ENCODE measurements around the gene HTRA1.

Gene HTRA1

DNA sequence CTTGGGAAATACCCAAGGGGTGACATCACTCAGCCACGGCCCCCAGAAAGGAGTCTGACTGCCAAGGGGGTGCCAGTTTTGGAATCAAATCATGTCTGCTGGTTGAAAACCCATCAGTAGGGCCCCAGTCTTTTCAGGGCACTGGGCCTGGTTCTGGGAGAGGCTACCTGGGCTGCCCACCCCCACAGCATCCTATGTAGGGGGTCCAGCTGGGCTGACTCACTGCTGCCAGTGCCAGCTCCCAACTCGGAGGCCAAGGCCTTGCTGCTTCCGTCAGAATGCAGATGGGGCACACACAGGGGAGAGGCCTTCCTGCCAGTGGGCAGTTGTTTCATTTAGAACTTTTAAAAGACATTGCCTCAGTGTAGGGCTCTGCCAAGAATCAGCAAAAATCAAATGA lies 59.7 kb downstream of the HTRA1 start:
- FAIRE-seq: no peak

DNA sequence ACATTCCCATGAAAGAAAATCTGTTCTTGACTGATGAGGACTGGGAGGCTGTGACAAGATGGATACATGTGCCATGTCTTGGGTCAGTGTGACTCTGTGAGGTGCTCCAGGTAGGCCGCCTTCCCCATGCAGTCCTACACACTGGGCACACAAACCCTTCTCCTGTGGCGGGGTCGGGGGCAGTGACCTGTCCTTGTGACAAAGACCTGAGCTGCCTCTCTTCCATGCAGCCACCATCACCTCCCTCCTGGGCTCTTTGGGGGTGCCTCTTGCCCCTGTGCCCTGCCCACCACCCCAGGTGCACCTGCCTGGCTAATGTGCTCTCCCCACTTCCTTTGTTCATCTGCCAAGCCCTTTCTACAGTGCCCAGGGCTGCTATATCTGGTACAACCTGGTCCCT lies 63.5 kb downstream of the HTRA1 start:
- FAIRE-seq: no peak

DNA sequence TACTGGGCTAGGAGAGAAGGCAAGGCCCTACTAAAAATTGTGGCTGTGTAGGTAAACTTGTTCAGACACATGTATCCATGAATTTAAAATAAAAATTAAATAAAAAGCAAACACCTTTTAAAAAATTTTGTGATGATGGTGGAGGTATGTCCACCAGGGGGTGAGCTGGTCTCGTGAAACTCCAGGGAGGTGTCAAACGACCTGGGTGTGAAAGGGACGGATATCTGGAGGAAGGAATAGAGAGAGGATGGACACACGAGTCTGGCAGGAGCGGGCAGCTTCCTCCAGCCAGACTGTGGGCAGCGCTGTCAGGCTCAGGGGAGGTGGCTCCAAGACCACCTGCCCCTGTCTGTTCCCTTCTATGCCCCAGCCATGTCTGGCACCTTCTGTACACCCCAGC lies 64.4 kb downstream of the HTRA1 start:
- FAIRE-seq: no peak

DNA sequence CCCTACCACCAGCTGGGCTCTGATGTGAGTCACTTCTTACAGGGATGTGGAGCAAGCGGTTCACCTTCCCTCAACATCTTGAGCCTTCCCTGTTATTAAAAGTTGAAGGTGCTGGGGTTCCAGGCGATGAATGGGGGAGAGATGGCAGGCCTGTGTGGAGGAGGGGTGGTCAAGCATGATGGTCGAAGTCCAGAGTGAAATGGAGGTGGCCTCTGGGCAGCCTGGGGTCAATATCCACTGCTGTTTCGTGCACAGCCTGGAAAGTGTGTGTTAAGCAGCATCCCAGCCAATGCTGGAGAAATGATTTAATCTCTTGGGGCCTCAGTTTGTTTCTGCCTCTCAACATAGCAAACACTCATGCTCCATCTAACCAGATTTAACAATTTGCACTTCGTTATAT lies 65.5 kb downstream of the HTRA1 start:
- no peak for FAIRE-seq

DNA sequence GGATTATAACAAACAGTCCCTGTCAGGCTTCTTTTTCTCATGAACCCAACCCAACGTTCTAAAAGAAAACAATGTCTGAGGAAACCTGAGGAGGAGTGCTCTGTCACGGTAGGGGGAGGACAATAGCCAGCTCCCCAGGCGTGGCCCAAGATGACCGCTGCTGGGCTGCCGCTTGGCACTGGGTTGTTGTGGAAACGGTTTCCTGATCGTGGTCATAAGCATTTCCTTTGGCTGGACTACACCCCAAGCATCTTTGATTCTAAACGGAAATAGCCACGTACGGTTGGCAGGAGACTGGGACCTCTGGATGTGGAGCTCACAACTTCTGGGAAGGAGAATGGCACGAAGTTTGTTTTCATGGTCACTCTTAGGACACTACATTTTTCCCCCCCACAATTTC lies 68.8 kb downstream of the HTRA1 start:
- no peak for FAIRE-seq

DNA sequence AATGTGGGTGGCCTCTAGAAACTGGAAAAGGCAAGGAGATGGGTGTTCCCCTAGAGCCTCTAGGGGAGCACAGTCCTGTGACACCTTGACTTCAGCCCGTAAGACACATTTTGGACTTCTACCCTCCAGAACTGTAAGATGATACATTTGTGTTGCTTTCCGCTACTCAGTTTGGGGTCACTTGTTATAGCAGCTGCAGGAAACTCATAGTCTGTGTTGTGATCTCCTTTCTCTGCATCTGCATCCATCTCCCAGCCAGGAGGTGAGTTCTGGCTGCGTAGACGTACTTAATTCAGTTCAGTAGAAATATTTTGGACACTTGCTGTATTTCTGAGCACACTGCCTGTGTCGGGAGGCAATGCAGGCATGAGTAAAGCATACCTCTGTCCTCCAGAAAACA lies 69.9 kb downstream of the HTRA1 start:
- no peak for FAIRE-seq

DNA sequence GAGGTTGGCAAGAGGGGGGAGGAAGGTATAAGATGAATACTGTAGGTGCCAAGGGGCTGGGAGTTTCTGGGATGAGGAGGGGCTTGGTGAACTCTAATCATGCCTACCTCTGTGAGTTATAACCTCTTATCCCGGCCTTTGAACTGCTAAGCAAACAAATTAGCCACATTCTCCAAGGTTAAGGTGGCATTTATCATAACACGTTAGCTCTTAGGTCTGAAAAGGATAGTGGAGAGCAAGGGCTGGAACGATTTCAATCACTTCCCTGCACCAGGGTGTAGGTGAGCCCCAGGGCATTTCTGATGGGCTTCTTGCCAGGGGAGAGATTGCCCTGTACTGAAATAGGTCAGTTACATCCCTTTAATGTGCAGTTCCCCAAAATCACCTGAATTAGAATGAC lies 70.6 kb downstream of the HTRA1 start:
- no peak for FAIRE-seq

DNA sequence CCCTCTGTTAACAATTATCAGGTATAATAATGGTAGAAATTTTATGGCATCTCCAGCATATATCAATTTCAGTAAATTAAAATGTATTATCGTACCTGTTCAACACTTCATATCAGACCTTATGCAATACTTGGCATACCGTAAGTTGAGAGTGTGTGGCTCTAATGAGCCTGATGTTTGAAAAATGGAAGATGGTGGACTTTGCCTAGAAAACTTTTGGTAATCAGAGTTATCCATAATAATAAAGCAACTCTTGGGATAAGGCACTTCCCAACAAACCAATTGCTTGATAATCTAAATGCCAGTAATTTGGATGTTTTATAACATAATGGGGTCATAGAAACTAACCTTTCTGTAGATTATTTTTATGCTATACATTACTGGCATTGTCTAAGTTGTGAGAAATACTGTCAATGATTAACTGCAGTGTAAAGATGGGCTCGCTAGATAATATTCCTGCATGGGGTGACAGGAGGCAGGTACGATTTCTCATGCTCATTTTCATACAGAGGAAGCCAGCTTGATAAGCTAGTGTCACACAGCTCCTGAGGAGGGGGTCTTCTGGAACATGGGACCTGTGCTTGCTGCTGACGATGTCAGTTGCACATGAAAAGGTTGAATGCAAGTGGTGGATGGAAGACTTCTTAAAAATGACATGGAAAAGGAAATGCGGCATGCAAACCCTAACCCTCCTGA lies 71.4 kb downstream of the HTRA1 start:
- FAIRE-seq: no peak

DNA sequence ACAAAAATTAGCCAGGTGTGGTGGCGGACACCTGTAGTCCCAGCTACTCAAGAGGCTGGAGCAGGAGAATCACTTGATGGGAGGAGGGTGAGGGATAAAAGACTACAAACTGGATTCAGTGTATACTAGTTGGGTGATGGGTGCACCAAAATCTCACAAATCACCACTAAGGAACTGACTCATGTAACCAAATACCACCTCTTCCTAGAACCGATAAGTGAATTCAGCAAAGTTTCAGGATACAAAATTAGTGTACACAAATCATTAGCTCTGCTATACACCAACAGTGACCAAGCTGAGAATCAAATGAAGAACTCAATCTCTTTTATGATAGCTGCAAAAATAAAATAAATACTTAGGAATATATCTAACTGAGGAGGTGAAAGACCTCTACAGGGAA lies 76.2 kb downstream of the HTRA1 start:
- FAIRE-seq: no peak

DNA sequence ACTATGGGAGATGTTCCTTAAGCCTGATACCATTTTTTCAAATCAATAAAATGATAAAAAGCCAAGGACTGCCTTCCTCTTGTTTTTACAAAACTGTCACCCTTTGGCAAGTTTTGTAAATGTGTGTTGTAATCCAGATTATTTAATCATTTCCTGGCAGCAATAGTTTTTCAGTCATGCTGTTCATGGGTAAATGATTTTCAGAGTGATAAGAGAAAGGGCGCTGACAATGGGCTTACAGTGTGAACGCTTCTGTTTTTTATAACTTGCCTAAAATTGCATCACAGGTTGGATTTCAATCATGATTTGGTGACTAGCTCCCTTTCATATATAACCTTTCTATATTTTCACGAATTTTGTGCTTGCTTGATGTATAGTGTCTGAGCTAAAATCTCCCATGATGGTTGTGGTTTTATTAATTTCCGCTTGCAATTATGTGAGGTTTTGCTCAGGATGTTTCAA lies 80.2 kb downstream of the HTRA1 start:
- no peak for FAIRE-seq

DNA sequence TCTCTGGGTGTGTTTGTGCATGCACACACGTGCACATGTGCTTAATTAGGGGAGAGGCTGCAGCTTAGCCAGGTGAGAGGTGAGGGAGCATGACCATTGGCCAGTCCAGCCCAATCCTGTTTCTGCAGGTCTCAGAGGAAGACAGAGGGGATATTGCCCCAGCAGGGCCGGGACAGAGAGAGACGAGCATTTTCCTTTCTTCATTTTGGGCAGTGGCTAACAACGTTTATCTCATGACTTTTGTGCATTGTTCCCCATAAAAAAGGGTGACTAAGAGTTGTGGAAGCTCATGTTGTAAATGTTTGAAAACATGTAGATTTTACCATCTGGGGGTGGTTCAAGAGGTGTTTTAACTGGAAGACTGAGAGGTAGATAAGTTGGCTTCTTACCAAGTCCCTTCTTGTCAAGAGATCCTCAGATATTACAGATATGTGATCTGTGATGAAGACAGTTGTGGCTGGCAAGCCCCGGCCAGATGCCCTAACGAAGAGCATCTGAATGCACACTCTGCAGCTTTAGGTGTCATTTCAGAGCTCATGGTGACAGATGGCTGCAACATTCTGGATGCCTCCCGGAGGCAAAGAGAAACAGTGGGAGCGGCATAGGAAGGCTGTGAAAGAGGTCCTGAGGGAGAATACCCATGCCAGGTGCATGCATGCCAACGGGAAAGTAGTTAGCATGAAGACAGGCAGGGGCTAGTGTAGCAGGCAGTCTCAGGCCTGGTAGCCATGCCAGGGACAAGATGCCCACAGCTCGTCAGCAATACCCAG lies 82.5 kb downstream of the HTRA1 start:
- no peak for FAIRE-seq

DNA sequence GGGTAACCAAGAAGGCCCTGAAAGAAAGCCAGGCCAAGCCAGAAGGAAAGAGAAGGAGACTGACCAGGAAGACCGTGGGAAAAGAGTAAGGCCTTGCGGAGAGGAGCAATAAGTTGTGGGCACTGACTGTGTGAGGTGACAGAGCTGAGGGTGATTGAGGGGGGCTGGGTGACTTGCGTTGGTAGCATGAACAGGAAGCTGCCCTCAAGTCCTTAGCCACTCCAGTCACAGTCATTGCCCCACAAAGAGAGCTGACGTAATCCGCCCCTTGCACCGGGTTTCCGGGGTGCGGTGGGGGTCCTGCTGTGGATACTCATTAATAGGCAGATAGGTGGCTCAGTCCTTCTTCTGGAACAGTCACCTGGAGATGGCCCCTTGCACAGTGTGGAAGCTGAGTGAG lies 83.1 kb downstream of the HTRA1 start:
- FAIRE-seq: no peak

DNA sequence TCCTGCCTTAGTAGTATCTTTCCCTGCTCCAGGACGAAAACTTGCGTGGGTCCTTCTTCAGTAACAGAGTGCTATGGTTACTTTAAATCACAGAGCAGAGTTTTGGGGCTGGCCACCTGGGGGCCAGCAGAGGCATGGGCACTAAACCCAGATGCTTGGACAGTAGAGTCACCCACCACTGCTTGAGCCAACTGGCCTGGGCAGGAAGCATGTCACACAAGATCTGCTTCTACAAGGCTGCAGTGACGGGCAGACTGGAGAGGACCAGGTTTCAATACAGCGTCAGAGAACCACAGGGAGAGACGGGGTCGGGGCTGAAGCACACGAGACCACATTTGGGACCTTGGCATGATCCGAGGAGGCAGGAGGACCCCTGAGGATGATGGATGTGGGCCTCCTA lies 84.9 kb downstream of the HTRA1 start:
- FAIRE-seq: no peak

DNA sequence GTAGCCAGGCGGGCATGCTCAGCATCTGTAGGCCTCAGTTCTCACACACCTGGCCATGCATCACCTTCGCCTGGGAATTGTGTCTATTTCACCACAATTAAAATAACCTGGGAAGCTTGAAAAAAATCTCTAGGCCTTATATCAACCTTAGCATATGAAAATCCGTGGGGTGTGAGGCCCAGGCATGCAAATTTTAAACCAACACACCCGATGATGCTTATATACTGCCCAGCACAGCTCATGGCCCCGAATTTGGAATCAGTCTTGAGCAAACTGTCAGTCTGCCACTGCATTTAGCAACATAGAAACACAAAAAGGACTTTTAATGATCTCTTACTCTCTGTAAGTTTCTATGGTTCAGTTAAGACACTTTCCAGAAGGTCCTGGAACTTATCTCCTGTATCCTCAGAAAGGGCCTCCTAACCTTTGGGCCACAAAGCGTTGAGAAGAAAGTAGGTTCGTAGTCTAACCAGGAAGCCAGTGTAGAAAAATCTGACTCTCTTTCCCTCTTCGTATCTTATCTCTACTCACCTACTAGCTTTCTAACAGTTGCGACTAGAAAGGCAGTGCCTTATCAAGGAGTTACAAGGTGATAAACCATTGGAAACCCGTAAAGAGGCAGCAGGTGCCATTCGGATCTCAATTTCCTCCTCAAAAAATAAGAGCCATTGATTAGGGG lies 87.2 kb downstream of the HTRA1 start:
- no peak for FAIRE-seq

DNA sequence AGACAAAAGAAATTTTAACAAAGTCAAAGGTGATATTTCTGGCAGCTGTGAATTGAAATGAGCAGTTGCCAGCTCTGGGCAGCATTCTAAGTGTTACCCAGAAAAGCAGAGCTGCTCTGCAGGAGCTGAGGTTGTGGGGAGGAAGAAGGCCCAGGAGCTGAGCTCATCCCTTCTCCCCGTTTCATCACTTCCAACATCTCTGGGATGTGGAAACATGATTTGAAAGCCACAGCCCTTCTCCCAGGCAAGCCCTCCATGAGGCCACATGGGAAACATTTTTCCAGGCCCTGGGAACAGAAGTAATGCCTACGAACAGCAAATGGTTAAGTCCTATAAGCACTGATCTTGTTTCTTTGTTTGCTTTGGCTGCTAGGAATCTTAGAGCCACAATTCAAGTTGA lies 88.3 kb downstream of the HTRA1 start:
- no peak for FAIRE-seq

DNA sequence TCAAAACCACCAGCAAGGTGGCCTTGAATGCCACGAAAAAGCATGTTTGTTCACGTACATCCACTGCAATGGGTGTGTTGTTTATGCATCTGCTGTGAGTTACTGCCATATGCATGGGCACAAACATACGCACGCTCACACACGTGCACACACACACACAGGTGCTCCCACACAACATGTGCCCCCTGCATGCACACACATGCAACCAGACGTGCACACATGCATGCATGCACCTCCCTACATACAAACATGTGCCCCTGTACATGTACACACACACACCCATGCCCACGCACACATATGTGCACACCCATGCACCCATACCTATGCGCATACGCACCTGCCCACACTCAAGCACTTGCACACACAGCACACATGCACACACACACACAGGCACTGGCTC lies 89.1 kb downstream of the HTRA1 start:
- FAIRE-seq: no peak

DNA sequence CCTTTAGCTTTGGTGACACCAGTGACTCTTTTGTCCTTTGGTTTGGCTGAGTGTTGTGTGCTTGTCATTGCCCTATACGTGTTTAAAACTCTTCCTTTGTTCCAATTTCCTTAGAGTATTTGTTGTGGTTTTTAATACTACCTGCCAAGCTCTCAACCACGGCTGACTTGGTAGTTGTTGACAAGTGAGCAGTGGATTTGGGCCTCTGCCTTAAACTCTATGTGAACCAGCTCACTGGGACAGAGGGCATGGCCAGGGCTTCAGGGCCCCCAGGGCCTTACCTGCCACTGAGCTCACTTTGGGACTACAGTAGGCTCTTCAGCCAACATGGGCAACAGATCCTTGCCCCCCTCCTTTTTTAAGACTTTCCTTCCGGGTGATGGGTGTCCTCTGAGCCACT lies 89.6 kb downstream of the HTRA1 start:
- no peak for FAIRE-seq

DNA sequence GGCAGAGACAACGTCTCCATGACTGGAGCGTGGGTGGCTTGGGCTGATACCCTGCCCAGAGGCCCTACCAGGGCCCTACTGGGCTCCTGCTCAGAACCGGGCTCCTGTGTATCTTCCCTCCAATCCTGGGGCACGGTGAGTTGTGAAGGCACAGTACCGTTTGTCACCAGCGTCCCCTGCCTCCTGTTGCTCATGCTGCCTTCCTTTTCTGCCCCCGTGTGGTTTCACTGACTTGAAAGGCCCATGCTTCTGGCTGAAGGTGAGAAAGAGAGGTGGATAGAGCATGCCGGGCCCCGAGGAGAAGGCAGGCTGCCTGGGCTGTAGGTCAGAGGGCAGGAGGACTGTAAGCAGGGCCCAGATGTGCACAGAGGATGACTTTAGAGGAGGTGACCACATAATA lies 90.1 kb downstream of the HTRA1 start:
- FAIRE-seq: no peak

DNA sequence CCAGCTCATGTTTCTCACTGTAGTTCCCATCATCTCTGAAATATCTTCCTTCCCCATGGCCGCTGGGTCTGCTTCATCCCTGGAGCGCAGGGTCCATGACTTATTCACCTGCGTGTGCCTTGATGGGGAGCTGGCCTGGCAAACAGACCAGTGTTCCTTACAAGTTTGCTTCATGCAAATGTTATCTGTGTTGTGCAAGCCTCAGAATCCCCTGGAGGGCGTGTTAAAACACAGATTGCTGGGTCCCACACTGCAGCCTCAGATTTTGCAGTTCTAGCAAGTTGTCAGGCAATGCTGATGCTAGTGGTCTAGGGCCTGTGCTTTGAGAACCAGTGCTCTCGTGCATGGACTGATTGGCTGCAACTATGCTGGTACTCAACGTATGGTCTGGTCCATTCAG lies 92.0 kb downstream of the HTRA1 start:
- no peak for FAIRE-seq

DNA sequence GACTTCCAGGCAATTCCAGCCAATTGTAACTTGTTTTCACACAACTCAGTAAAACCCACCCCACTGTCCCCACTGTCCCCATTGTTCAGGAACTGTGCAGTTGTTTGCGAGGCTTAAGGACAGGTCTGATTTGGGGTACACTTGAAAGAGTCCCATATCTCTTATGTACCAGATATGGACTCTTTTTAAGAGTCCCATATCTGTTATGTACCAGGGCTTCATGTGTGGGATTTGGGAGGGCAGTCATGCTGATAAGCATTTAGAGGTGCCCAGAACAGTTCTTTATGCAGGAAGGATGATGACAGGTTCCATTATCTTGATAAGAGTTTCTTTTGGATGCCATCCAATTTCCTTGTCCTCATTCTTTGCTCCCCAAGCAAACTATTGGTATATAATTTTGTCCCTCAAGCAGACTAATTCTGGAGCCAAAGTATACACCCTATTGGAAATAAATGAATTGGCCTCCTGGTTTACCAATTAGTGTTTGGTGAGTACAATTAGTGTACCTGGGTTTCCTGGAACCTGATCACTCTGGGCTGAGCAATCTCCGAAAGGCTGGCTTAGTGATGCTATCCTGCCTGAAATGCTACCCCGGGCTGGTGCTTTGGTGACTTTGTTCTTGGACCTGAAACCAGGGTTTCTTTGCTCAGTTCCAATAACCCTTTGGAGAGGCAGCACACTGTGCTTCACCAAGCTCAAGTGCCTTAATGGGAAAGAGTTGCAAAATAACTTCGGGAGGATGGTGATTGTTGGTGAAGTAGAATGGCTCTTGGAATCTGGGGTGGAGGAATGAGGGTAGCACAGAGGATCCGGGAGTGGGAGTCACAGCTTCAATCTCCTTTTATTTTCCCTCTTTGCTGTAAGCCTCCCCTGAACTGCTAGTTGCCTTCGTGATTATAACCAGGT lies 93.0 kb downstream of the HTRA1 start:
- no peak for FAIRE-seq

DNA sequence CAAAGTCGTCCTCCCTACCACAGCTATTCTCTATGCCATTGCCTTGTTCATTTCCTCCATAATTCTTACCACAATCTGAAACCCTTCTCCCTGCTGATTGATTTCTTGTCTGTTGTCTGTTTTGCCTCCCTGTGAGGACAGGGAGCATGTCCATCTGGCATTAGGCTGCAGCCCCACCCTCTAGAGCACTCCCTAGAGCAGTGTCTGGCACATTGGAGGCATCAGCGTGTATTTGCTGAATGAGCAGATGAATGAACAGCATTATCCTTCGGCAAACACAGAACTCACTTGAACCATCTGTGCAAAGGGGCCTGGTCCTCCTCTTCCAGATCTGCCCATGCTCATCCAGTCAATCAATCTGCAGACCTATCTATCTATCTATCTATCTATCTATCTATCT lies 94.1 kb downstream of the HTRA1 start:
- no peak for FAIRE-seq

DNA sequence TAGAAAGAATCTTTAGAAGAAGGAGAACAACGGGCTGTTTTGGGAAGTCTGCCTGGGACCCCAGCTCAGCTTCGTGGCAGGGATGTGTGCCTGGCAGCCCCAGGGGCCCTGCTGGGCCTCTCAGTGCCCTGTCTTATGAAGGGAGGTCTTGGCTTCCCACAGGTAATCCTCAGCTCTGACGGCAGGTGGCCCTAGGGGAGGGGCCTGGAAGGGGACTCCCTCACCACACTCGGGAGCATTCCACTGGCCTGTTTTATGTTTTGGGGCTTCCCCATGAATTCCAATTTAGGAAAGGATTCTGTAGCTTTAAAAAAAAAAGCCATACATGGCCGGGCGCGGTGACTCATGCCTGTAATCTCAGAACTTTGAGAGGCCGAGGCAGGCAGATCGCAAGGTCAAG lies 96.2 kb downstream of the HTRA1 start:
- no peak for FAIRE-seq

DNA sequence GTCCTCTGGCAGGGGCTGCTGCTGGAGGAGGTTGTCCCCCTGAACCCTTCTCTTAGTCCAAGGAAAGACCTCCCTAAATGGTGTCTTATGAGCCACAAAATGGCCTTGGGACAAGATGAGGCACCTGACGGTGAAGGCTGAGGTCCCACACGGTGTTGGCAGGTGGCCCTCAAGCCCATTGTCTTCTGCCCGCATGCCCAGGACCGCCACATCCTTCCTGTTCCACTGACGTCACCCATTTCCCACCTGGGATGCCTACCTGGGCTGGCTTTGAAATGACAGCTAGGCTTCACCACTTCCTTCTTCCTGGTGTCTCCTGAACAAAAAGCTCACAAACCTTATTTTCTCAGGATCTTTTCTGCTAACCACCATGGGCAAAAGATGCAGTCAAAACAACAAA lies 97.1 kb downstream of the HTRA1 start:
- FAIRE-seq: no peak

Measured in A204.1 (cell line).